ENCODE measurements around the gene PRDM16. TPM values are rescaled to one million over a fixed set of nuclear protein-coding genes. Genes with fewer than 3 reads are reported as not detected.
A peak's percentile ranks its signal among the peaks of the same experiment; 100 is the strongest.

The PRDM16 gene
- total and polyA plus RNA-seq, 7 donors, result 0.04 to 1.2 (median 0.31) TPM

DNA sequence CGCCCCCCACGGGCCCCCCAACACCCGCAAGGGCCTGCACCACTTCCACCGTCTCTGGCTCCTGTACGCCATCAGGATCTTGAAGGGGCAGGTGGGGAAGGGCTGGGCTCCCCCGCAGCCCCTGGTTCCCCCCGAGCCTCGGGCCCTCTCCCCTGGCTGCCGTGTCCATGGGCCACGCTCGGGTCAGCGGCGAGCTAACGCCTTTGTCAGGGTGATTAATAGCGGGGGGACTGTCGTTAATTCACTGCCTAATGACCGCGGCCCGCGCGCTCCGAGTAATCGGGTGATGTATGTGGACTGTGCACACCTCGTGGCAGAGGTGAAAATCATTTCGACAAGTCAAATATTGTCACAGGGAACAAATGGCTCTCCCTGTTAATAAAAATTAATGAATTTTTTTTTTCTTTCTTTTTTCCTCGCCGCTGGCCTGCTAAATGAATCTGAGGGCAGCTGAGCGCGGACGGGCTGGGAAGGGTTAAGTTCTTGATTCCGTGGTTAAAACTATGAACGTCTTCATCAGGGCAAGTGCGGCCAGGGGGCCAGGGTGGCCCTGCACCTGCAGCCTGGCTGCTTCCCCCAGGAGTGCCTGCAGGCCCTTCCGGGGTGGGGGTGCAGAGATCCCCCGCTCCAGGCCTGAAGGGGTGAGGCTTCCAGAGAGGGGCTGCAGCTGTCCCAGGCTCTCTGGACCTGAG lies 100.8 kb downstream of the PRDM16 start:
- Histone ChIP-seq H3K27ac (peak overlapping the region; percentile 88), H3K4me1 (peaks cover 24% of the 10 kb centered on the region), H3K9me3 (no peaks in the 10 kb centered on the region), H3K36me3 (ENCODE audit: insufficient read depth in 1 of 2, low read depth in 1 of 2) (no peaks in the 10 kb centered on the region), H3K4me3 (no peak overlapping the region), H3K27me3 (ENCODE audit: insufficient read depth in 3 of 3, low read length in 2 of 3) (no peaks in the 10 kb centered on the region)
- DNase-seq, result no peak
- 69 to 74% (median 72%) methylated on average over 35 of the region's 35 CpGs for WGBS, 3 donors
- no peak for ATAC-seq
- intact Hi-C loops (cut with DNase I), result no loop called here
- TF ChIP-seq CTCF (IDR thresholded peaks at IDR 0.05), result no peak

- no peaks in the 10 kb centered on the region for H3K9me3 ChIP-seq
- H3K27me3 ChIP-seq (ENCODE audit: insufficient read depth in 3 of 3, low read length in 2 of 3), result no peaks in the 10 kb centered on the region
- peaks cover 27% of the 10 kb centered on the region for H3K4me1 ChIP-seq
- DNase-seq (peak; percentile 56 to 86), ATAC-seq (peak; percentile 75 to 88 (median 86))
- H3K4me3 ChIP-seq, result peak overlapping the region; percentile 59
- peak overlapping the region; percentile 88 for H3K27ac ChIP-seq
- TF ChIP-seq CTCF (IDR thresholded peaks at IDR 0.05), result no peak
- intact Hi-C loops (cut with DNase I), result no loop called here
- H3K36me3 ChIP-seq (ENCODE audit: insufficient read depth in 1 of 2, low read depth in 1 of 2), result no peaks in the 10 kb centered on the region
- 1% methylated on average over 39 to 40 of the region's 40 CpGs for WGBS, 3 donors
Observed at GRCh38 chr1:3170561-3171453, 101.8 kb downstream of the PRDM16 start.

GRCh38 chr1:3171761-3172160 lies 102.8 kb downstream of the PRDM16 start:
- H3K36me3 ChIP-seq (ENCODE audit: insufficient read depth in 1 of 2, low read depth in 1 of 2), result no peaks in the 10 kb centered on the region
- no peak overlapping the region for H3K4me3 ChIP-seq
- ATAC-seq, result no peak
- 88 to 92% (median 90%) methylated on average over 19 of the region's 19 CpGs for WGBS, 3 donors
- DNase-seq, result no peak
- TF ChIP-seq CTCF (IDR thresholded peaks at IDR 0.05), result no peak
- no peaks in the 10 kb centered on the region for H3K9me3 ChIP-seq
- H3K4me1 ChIP-seq, result peaks cover 27% of the 10 kb centered on the region
- intact Hi-C loops (cut with DNase I), result no loop called here
- H3K27me3 ChIP-seq (ENCODE audit: insufficient read depth in 3 of 3, low read length in 2 of 3), result no peaks in the 10 kb centered on the region
- H3K27ac ChIP-seq, result peak overlapping the region; percentile 88

GRCh38 chr1:3172431-3173380 lies 103.7 kb downstream of the PRDM16 start:
- no peak for DNase-seq
- intact Hi-C loops (cut with DNase I), result no loop called here
- no peaks in the 10 kb centered on the region for H3K9me3 ChIP-seq
- H3K4me1 ChIP-seq, result peaks cover 27% of the 10 kb centered on the region
- no peak overlapping the region for H3K4me3 ChIP-seq
- 87 to 89% (median 89%) methylated on average over 34 of the region's 34 CpGs for WGBS, 3 donors
- H3K27me3 ChIP-seq (ENCODE audit: insufficient read depth in 3 of 3, low read length in 2 of 3), result peaks cover 0 to 3% (median 0%) of the 10 kb centered on the region in 3 donors
- no peak for ATAC-seq
- TF ChIP-seq CTCF (IDR thresholded peaks at IDR 0.05), result no peak
- no peak overlapping the region for H3K27ac ChIP-seq
- H3K36me3 ChIP-seq (ENCODE audit: insufficient read depth in 1 of 2, low read depth in 1 of 2), result no peaks in the 10 kb centered on the region
